Gastrocnemius medialis (tissue), 4 donors: ENCODE measurements around the gene GIMAP5.

Experiments
- CTCF ChIP-seq, 5 experiments: fragments of 450-650 bp in 3 of 5; fragments of 200-600 bp in 2 of 5; sonication (generic) in 2 of 5; IDR thresholded peaks in 4 of 5; conservative IDR thresholded peaks in 1 of 5; 1 replicate in 4 of 5; 2 replicates in 1 of 5; pipeline ENCODE4 v1.5.1; 2016 to 2019; ENCODE audit warnings: antibody characterized with exemption in 5 of 5, mild to moderate bottlenecking in 3 of 5, moderate library complexity in 3 of 5
- POLR2A ChIP-seq, 2 donors: fragments of 450-650 bp; IDR thresholded peaks; one replicate each; pipeline ENCODE4 v1.6.1; 2017; ENCODE audit warnings: antibody characterized with exemption in 2 of 2, mild to moderate bottlenecking in 2 of 2, moderate library complexity in 2 of 2

GRCh38 chr7:150721970-150722373 lies 15.2 kb upstream of the GIMAP5 start:
- TF ChIP-seq CTCF (IDR thresholded peaks at IDR 0.05 in 4 of 5, conservative IDR thresholded peaks at IDR 0.05 in 1 of 5) = no peak
- TF ChIP-seq POLR2A (IDR thresholded peaks at IDR 0.05) = peak; percentile 37 to 64
